ENCODE results near the gene KIN.

The KIN gene

DNA sequence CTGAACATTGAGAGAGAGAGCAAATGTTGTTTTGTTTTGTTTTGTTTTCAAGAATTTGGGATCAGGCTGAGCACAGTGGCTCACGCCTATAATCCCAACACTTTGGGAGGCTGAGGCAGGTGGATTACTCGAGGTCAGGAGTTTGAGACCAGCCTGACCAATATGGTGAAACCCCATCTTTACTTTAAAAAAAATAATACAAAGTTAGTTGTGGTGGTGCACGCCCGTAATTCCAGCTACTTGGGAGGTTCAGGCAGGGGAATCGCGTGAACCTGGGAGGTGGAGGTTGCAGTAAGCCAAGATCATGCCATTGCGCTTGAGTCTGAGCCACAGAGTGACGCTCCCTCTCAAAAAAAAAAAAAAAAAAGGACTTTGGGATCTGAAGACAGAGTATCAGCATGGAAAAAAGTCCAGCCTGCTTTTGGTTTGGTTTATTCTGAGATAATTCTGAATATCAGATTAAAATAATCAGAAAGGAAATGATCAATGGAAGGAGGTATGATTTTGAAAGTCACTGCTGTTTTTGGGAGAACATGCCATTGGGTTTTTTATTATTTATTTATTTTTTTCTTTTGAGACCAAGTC, 86.5 kb downstream of the KIN start (continued):
- TF ChIP-seq, protein P1, sequence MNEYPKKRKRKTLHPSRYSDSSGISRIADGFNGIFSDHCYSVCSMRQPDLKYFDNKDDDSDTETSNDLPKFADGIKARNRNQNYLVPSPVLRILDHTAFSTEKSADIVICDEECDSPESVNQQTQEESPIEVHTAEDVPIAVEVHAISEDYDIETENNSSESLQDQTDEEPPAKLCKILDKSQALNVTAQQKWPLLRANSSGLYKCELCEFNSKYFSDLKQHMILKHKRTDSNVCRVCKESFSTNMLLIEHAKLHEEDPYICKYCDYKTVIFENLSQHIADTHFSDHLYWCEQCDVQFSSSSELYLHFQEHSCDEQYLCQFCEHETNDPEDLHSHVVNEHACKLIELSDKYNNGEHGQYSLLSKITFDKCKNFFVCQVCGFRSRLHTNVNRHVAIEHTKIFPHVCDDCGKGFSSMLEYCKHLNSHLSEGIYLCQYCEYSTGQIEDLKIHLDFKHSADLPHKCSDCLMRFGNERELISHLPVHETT (tag by site-specific recombination; IDR thresholded peaks at IDR 0.05): no peak
- TF ChIP-seq ZNF707 (tag by site-specific recombination; IDR thresholded peaks at IDR 0.05) (no peak), ZNF433 (tag by site-specific recombination; IDR thresholded peaks at IDR 0.05; ENCODE audit: low read depth) (no peak), ZBTB20 (tag by site-specific recombination; IDR thresholded peaks at IDR 0.05) (no peak), ZNF600 (tag by site-specific recombination; IDR thresholded peaks at IDR 0.05) (no peak)
